Tibial nerve (tissue), 3 donors: ENCODE data around the gene ITGA8.

Source experiments
- CTCF ChIP-seq, 5 experiments: fragments of 200-600 bp in 3 of 5; fragments of 450-650 bp in 2 of 5; sonication (generic) in 3 of 5; IDR thresholded peaks; one replicate each; pipeline ENCODE4 v1.5.1; 2016 to 2019; ENCODE audit warnings: antibody characterized with exemption in 5 of 5, mild to moderate bottlenecking in 3 of 5, moderate library complexity in 2 of 5
- POLR2A ChIP-seq, 2 donors: fragments of 450-650 bp; IDR thresholded peaks; one replicate each; pipeline ENCODE4 v1.6.1; 2017; ENCODE audit warnings: antibody characterized with exemption in 2 of 2, mild to moderate bottlenecking in 2 of 2, moderate library complexity in 2 of 2

- no peak for TF ChIP-seq CTCF (IDR thresholded peaks at IDR 0.05)
- no peak for TF ChIP-seq POLR2A (IDR thresholded peaks at IDR 0.05)
These were observed 39.5 kb upstream of the ITGA8 start for GRCh38 chr10:15759265-15759664.
